ENCODE measurements around the gene TUBA4B. TPM values are rescaled to one million over a fixed set of nuclear protein-coding genes. Genes with fewer than 3 reads are reported as not detected.
"Not testable (repeated sequence)": the region's sequence is repeated elsewhere in the genome, so short reads cannot be mapped to it uniquely, and the experiment has no call there.

The TUBA4B gene
- total RNA-seq, 1 donor from 2014 or later: not detected

DNA sequence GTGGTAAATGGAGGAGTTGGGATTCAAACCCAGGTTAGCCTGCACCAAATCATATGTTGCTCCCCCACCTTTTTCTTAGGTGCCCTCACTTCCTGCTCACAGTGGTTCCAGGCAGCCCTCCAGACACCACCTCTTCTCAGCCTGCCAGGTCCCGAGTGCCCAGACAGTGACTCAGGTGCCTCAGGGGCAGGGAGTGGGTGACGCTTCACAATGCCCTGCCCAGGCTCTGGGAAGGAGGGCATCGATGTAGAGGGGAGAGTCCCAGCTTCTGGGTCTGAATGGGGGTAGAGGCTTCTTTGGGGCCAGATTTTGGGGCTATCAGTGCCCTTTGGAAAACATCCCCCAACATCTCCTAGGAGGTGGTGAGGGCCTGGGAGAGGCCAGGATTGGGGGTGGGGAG lies 20.9 kb downstream of the TUBA4B start:
- no peak for DNase-seq (ENCODE audit: low read depth in 2 of 2)

- DNase-seq (ENCODE audit: low read depth in 2 of 2): no peak
Observed at GRCh38 chr2:219274361-219274921, 21.4 kb downstream of the TUBA4B start.

- peak in 1 of 2 donors; percentile 62 for DNase-seq (ENCODE audit: low read depth in 2 of 2)
Observed at GRCh38 chr2:219277703-219278654, 24.9 kb downstream of the TUBA4B start.

DNA sequence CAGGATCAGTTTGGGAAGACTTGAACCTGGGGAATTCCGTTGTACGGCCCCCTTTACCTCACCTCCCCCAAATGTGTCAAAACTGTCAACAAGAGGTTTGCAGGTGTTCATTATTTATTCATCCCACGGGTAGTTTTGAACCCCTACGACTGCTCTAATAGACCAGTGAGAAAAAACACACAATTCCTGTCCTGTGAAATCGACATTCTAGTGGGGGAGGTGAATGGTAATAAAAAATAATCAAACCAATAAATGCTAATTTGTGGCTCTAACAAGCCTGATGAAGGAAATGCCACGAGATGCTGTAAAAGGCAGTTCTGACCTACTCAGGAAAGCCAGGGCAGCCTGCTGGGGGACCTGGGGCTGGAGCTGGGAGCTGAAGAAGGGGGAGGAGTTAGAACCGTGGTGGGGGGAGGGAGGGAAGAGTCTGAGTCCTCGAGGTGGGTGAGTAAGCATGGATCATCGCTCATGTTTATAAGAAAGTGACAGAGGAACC lies 25.7 kb downstream of the TUBA4B start:
- DNase-seq (ENCODE audit: low read depth in 2 of 2): no peak

DNA sequence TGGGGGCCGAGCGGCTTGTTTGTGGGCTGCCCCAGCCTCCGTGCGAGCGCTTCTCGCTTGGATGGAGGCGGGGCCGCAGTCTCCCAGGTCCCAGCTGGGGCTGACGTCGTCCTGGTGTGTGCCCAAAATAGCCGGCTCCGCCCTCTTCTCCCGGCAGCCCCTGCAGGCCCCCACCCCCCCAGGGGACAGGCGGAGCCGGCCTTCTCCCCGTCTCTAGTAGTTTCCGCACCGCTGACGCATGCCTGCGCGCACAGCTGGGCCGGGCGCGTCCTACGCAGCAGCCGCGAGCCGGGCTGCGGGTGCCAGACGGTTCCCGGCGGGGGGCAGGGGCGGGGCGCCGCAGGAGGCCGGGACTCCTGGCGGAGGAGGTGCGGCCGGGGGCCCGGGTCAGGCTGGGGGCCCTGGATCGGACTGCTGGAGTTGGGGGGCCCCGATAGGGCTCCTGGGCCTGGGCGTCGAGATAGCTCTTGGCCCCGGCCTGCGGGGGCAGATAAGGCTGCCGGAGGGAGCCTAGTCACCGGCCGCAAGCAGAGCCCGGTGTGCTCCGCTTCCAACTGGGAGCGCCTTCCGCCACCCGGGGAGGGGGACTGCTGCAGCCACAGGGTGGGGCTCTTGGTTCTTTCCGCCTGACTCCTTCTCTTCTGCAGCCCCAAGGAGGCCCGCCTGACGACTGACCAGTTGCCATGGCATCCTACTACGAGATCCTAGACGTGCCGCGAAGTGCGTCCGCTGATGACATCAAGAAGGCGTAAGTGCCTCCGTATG lies 26.3 kb downstream of the TUBA4B start, which contains the start of gene DNAJB2:
Gene DNAJB2, plus strand, starts transcription at position 216 of the 765 bp plus-strand sequence. Its CDS starts 468 bp downstream, at position 684.
- DNase-seq (ENCODE audit: low read depth in 2 of 2): peak; percentile 91 to 98

DNA sequence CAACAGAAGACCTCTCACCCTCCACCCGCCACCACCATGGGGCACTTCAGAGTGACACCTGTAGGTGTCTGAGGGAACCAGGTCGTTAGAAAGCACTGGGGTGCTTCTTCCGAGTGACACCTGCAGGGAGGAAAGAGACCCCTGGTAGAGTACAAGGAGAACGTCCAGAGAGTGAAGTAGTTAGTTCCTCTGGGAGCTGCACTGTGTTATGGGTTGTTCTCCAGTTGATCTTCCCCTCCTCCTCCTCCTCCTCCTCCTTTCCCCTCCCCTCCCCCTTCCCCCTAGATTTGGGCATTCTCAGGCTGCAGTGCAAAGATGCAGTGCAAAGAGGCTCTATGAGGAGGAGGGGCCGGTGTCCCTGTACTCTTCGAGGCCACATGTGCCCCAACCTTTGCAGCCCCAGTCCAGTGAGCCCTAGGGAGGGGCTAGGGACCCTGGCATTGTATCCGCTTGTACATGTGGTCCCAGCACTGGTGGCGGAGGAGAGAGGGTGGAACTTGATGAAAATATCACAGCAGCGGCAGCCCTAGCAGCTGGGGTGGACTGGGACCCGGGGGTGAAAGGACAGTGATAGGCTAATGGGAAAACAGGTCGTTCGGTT lies 27.0 kb downstream of the TUBA4B start:
- DNase-seq (ENCODE audit: low read depth in 2 of 2): no peak

GRCh38 chr2:219280651-219281050 lies 27.6 kb downstream of the TUBA4B start:
- no peak for DNase-seq (ENCODE audit: low read depth in 2 of 2)

DNA sequence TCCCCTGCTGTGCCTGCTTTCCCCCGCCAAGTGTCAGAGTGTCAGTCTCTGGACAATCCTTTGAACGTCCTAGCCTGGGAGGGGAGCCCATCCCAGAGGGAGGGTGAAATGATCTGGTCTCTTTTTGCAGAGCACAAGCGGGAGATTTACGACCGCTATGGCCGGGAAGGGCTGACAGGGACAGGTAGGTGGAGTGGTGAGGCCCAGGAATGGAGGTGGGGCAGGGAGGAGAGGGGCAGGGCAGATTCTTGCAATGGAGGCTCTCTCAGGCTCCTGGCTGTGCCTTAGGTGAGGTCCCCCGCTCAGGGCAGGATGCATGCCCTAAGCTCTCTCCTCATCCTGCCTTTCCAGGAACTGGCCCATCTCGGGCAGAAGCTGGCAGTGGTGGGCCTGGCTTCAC lies 28.5 kb downstream of the TUBA4B start:
- DNase-seq (ENCODE audit: low read depth in 2 of 2): no peak

GRCh38 chr2:219282375-219282774 lies 29.3 kb downstream of the TUBA4B start:
- DNase-seq (ENCODE audit: low read depth in 2 of 2): no peak

DNA sequence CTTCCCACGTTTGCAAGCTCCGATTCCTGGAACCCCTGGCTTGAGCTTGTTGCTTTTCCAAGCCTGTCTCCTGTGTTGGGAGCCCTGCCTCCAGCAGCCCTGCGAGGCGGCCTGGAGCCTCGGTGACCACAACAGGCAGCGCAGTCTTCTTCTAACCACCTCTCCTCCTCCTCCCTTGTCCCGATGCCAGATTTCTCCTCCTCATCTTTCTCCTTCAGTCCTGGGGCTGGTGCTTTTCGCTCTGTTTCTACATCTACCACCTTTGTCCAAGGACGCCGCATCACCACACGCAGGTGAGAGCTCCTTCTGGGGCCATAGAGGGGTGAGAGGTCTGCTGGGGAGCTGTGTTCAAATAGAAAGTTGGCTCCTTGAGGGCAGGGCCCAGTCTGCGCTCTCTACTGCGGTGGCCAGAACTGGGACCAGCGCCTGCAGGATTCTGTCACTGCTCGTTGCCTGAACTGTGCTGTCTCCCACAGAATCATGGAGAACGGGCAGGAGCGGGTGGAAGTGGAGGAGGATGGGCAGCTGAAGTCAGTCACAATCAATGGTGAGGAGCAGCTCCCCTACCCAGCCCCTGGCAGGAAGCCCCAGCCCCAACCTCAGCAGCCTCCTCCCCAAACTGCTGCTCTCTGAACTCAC lies 30.0 kb downstream of the TUBA4B start:
- no peak for DNase-seq (ENCODE audit: low read depth in 2 of 2)

DNA sequence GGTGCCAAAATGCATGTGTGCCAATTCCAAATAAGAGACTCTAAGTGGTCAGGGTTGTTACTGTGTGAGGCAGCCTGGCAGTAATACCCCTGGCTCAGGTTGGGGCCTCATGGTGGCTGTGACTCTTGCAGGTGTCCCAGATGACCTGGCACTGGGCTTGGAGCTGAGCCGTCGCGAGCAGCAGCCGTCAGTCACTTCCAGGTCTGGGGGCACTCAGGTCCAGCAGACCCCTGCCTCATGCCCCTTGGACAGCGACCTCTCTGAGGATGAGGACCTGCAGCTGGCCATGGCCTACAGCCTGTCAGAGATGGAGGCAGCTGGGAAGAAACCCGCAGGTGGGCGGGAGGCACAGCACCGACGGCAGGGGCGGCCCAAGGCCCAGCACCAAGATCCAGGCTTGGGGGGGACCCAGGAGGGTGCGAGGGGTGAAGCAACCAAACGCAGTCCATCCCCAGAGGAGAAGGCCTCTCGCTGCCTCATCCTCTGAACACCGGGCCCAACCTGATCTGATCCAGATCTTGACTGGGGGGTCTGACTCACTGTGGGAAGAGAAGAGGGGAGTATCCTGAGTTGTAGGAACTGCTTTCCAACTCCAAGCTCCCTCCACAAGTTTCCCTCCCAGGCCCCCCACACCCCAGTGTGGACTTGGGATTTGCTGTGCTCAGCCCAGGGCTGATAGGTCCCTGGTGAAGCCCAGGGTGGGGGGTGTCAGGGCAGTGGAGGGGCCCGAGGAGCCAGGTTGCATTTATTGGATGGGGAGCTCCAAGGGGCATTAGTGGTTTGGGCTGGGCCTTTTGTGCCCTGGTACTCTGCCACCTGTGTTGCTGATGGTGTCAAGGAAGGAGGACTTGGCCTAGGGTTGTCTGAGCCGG lies 31.7 kb downstream of the TUBA4B start:
- DNase-seq (ENCODE audit: low read depth in 2 of 2): no peak

GRCh38 chr2:219285373-219285735 lies 32.3 kb downstream of the TUBA4B start:
- DNase-seq (ENCODE audit: low read depth in 2 of 2): no peak

- DNase-seq (ENCODE audit: low read depth in 2 of 2): no peak
Observed at GRCh38 chr2:219285894-219286425, 32.9 kb downstream of the TUBA4B start.

GRCh38 chr2:219286436-219287115 lies 33.5 kb downstream of the TUBA4B start:
- DNase-seq (ENCODE audit: low read depth in 2 of 2): no peak

DNA sequence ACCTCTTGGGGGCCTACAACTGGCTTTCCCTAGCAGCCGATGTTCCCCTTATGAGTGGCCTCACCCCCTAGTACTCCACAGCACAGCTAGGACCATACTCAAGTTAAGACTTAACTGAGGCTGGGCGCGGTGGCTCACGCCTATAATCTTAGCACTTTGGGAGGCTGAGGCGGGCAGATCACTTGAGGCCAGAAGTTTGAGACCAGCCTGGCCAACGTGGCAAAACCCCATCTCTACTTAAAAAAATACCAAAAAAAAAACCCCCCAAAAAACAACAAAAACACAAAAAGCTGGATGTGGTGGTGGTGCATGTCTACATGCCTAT lies 34.0 kb downstream of the TUBA4B start:
- not testable (repeated sequence) for DNase-seq (ENCODE audit: low read depth in 2 of 2)

- no peak for DNase-seq (ENCODE audit: low read depth in 2 of 2)
Observed at GRCh38 chr2:219287580-219288265, 34.7 kb downstream of the TUBA4B start.

- no peak for DNase-seq (ENCODE audit: low read depth in 2 of 2)
Observed at GRCh38 chr2:219289195-219289536, 36.1 kb downstream of the TUBA4B start.

DNA sequence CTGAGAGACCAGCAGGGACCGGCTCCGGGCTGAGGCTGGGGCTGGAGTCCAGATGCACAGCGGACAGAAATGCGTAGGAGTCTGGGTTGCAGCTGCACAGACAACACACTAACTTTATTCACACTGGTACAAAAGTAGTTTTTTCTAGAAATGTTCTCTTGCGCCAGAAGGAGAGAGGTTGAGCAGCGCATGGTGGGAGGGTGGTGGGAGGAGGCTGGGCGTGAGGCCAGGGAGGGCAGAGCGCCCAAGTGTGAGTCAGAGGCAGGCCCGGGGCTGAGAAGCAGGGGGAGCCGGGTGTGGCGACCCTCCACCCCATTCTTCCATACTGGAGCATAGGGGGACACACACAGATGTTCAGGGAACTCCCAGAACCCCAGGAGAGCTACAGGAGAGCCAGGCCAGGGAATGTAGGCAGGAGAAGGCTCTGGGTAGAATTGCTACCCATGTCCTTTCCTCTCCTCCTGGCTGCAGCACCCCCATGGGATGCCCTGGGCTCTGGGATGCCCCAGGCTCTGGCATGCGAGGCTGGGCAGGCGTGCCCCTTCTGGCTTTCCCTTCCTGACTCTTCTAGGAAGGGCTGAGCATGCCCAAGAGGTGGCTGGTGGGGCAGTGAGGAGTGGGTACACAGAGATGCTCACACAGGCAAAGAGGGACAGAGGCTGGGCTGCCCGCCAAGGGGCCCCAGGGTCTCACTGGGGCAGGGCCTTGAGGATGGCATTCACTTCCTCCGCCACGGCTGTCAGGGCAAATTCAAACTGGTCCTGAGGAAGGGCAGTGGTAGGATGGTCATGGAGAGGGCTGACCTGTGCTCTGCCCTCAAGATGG lies 36.7 kb downstream of the TUBA4B start:
- DNase-seq (ENCODE audit: low read depth in 2 of 2): peak in 1 of 2 donors; percentile 23
